ENCODE measurements around the gene DPPA2.
"Not testable (repeated sequence)": the region's sequence is repeated elsewhere in the genome, so short reads cannot be mapped to it uniquely, and the experiment has no call there.

Gene DPPA2, protein sequence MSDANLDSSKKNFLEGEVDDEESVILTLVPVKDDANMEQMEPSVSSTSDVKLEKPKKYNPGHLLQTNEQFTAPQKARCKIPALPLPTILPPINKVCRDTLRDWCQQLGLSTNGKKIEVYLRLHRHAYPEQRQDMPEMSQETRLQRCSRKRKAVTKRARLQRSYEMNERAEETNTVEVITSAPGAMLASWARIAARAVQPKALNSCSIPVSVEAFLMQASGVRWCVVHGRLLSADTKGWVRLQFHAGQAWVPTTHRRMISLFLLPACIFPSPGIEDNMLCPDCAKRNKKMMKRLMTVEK

DNA sequence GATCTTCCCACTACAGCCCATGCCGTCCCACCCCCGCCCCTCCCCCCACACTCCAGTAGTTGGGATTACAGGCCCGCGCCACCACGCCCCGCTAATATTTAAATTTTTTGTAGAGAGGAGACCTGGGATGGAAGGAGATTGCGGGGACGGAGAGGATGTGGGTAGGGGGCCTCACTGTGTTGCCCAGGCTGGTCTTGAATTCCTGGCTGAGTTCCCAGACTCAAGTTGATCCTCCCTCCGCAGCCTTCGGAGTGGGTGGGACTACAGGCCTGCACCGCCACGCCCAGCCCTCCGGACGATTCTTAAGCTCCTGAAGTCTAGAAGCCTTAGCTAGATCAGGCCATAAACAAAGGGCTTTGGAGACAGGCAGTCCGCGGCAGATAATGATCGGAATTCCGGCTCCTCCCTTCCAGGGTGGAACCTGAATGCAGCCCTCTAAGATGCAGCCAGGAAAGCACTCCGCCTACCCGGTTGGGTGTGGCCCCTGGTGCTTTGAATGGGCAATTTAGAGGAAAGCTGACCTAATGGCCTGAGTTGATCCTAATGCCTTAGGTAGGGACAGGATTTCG is at the start of gene DPPA2:
DPPA2 (minus strand) TSS at position 356 of the 569 bp plus-strand sequence. CDS start 1,975 bp downstream, outside the sequence.
- no peak for DNase-seq (ENCODE audit: low read depth)

DNA sequence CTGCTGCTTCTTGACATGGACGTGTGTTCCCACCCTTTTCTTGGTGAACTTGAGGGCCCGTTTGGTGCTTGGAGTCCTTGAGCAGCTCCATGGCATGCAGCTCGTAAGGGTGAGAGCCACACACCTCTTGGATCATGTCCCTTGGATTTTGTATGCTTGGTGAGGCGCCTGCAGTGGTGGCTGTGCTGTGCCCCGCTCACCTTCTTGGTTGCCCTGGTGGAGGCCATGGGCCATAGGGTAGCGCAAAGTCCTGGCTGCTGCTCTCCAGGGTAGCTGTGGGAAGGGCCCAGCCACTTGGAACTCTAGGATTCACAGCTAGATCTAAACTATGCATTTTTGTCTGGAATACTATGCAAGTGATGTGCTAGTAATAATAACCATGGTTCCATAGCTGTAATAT is 47.8 kb upstream of the DPPA2 start:
- DNase-seq (ENCODE audit: low read depth): no peak

DNA sequence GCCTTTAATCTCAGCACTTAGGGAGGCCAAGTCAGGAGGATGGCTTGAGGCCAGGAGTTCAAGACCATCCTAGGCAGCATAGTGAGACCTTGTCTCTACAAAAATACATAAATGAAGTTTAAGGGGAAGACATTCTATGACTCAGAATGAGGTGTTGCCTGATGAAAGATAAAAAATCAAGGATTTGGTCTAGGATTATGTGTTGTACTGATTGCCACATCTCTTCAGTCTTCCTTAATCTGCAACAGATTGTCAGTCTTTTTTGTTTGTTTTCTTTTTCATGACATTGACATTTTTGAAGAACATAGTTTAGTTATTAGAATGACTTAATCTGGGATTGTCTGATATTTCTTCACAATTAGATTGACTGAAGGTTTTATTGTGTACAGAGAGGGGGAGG is 47.3 kb upstream of the DPPA2 start:
- no peak for DNase-seq (ENCODE audit: low read depth)

- DNase-seq (ENCODE audit: low read depth): no peak
These were observed 46.5 kb upstream of the DPPA2 start for GRCh38 chr3:109362823-109363222.

DNA sequence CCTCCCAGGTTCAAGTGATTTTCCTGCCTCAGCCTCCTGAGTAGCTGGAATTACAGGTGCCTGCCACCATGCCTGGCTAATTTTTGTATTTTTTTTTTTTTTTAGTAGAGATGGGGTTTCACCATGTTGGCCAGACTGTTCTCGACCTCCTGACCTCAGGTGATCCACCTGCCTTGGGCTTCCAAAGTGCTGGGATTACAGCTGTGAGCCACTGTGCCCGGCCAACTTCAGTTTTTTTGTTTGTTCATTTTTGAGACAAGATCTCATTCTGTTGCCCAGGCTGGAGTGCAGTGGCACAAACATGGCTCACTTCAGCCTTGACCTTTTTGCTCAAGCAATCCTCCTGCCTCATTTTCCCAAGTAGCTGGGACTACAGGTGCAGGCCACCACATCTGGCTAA is 42.5 kb upstream of the DPPA2 start:
- not testable (repeated sequence) for DNase-seq (ENCODE audit: low read depth)

DNA sequence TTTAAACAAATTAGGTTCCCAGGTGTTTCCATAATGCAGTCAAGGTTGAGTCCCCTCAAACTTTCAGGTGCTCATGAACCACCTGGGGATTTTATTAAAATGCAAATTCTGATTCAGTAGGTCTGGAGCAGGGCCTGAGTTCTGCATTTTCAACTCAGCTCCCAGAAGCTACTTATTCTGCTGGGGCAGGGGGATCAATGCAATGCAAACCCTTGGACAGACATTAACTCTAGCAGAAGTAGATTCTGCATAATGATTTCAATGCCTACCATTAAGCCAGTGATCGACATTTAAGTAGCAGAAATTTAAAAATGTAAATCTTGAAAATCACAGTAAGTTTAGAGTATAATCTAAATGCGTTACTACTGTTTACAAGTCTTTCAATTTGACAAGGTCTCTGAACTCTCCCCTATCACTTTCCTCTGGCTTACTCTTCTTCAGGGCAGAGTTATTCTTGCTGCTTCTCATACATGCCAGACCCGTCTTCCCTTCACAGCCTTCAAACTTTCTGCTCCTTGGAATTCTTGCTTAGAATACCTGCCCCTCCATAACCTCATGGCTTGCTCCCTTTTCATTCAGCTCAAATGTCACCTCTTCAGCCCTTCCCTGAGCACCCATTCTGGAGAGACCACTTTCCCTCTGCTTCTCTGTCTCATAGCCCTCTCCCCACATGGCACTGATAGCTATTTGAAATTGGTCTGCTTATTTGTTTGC is 40.3 kb upstream of the DPPA2 start:
- DNase-seq (ENCODE audit: low read depth): no peak

- DNase-seq (ENCODE audit: low read depth): no peak
These were observed 39.5 kb upstream of the DPPA2 start for GRCh38 chr3:109355625-109356441.

GRCh38 chr3:109353057-109353456 is 36.7 kb upstream of the DPPA2 start:
- DNase-seq (ENCODE audit: low read depth): no peak

GRCh38 chr3:109351231-109351630 is 34.9 kb upstream of the DPPA2 start:
- no peak for DNase-seq (ENCODE audit: low read depth)

DNA sequence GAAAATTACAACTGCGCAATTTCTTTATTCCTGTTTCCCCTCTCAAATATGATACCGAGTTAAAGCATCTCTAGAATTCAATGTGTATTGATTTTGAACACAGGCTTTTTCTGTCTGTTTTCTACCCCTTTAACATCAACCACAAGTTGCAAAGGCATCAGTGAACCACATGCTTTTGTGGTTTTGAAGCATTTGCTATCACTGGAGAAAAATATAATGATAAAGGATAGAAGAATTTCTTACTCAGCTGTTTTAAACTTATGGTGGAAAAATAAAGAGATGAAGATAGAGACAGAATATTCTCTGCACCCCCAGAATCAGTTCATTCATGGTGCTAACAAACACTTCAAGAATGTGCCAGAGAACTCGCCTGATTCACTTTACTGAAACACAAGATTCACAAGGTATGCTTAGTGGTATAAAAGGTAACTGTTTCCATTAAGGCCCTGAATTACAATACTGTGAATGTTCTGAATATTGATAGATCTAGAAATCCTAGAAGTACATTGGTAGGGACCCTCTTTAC is 30.5 kb upstream of the DPPA2 start:
- no peak for DNase-seq (ENCODE audit: low read depth)

DNA sequence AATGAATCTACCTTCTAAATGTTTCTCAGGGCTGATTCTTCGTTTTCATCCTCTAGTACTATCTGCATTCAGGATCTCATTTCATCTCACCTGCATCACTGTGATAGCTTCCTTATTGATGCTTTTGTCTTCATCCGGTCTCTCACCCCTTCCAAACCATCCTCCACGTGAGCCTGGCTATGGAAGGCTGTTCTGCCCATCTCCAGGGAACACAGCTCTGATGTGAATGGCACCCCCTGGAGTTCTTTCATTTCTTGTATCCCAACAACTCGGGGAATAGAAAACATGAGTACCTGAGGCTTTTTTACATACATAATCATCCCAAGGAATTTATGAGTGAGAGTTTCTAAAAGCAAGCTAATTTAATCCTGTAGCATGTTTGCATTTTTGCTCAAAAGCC is 29.8 kb upstream of the DPPA2 start:
- no peak for DNase-seq (ENCODE audit: low read depth)

- DNase-seq (ENCODE audit: low read depth): no peak
These were observed 23.7 kb upstream of the DPPA2 start for GRCh38 chr3:109339714-109340648.

DNA sequence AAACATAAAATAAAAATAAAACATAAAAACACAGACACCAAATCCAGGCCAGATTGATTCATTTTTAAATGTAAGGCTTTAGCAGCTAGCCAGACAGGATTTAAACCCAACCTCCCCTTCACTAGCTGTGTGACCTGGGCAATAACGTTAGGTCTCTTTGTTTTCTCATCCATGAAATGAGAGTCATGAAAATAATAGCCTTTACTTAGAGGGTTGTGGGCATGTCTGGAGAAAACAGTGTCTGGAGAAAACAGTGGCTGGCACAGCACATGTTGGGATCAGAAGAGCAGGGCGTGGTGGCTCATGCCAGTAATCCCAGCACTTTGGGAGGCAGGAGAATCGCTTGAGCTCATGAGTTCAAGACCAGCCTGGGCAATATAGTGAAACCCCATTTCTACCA is 22.9 kb upstream of the DPPA2 start:
- no peak for DNase-seq (ENCODE audit: low read depth)

- no peak for DNase-seq (ENCODE audit: low read depth)
These were observed 22.0 kb upstream of the DPPA2 start for GRCh38 chr3:109338322-109338721.

DNA sequence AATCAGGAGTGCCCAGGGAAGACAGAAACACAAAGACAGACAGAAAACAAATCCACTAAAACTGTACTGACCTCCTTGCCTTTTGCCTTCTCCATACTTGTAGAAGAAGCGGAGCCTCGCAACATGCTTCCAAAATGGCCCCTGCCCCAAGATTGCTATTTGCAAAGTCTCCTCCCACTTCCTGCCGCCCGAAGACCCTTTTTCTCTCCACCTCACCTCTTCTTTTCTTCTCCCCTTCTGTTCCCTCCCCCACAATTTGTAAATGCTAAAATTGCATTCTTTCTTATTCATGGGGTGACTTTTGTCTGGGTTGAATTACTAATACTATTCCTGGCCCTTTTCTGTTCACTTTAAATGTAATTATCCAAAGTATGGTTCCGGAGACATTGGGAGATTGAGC is 21.1 kb upstream of the DPPA2 start, which contains the start of gene DPPA4:
DPPA4 (minus strand) TSS at position 154 of the 400 bp plus-strand sequence; CDS start at position 125, 29 bp downstream.
- no peak for DNase-seq (ENCODE audit: low read depth)

GRCh38 chr3:109336291-109336861 is 20.1 kb upstream of the DPPA2 start:
- no peak for DNase-seq (ENCODE audit: low read depth)

DNA sequence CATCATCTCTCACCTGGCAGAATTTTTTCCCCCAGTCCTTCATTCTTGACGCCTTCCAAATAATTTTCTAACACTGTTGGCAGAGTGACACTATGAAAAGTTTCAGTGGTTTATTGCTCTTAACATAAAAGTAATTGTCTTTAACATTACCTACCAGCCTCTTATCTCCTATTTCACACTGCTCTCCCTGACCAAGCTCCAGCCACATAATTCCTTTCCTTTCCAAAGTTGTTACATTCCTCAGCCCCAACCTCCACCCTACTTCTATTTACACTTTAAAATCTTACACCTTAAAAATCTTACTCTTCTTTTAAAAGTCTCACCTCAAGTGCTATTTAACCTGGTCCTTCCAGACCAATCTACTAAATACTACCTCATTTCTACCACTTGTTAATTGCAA is 18.3 kb upstream of the DPPA2 start:
- DNase-seq (ENCODE audit: low read depth): no peak

DNA sequence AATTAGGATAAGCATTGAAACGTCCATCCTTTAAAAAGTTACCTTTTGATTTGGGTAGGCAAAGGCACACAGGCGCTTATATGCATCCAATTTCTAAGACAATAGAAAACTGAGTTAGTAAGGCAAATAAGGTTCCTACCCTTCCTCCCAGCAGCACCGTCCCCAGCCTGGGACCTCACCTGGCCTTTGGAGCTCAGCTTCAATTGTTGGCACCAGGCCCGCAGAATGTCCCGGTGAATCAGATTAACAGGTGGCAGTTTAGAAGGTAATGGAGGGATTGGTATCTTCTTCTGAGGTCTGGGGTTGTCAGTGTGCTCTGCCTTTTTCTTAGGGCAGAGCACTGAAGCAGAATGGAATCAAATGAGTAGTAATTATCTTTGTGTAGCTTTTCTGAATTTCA is 15.4 kb upstream of the DPPA2 start:
- DNase-seq (ENCODE audit: low read depth): no peak

DNA sequence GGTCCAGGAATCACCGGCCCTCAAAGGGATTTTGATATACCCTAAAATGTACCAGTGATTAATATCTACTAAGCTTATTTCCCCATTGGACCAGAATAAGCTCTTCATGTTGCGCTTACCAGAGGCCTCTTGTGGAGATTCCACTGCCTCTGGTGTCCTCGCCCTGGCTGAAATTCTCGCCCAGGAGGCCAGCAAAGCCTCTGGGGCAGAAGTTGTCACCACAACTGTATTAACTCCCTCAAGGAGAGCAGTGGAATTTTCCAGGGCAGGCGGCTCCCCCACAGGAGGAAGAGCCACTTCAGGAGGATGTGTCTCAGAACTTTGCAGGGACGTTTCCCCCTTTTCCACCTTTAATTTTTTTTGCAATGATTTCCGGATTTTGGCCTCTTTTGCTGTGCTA is 14.1 kb upstream of the DPPA2 start:
- no peak for DNase-seq (ENCODE audit: low read depth)

- no peak for DNase-seq (ENCODE audit: low read depth)
These were observed 11.9 kb upstream of the DPPA2 start for GRCh38 chr3:109328202-109328601.

DNA sequence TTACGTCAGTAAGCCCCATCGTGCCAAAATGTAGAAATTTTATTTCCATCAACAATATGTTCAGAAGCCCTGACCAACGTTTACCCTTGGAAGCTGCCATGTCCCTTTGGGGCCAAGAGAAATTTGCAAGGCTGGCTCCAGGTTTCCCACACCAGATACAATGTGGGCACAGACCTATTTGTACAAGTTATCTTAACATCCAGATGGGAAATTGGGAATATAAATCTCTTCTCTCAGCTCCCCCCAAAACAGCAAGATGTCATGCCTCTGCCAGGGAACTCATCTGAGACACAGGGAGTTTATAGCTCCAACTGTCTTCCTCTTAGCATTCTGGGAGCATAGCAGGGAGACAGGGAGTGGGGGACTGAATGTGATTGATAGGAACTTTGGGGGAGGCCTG is 9.3 kb upstream of the DPPA2 start:
- no peak for DNase-seq (ENCODE audit: low read depth)

Data from HS-27A (cell line).